CD4-positive, alpha-beta T cell treated with Interleukin-15 for 1 hour (primary cell): Measurements from ENCODE around the gene ACHE.

Experiments used
- DNase-seq: peaks from one replicate; pipeline ENCODE4 v3.0.0-alpha.2; 2020

The ACHE gene

GRCh38 chr7:100895956-100896731, 456 bp upstream of the ACHE start:
- DNase-seq: peak; percentile 52

DNA sequence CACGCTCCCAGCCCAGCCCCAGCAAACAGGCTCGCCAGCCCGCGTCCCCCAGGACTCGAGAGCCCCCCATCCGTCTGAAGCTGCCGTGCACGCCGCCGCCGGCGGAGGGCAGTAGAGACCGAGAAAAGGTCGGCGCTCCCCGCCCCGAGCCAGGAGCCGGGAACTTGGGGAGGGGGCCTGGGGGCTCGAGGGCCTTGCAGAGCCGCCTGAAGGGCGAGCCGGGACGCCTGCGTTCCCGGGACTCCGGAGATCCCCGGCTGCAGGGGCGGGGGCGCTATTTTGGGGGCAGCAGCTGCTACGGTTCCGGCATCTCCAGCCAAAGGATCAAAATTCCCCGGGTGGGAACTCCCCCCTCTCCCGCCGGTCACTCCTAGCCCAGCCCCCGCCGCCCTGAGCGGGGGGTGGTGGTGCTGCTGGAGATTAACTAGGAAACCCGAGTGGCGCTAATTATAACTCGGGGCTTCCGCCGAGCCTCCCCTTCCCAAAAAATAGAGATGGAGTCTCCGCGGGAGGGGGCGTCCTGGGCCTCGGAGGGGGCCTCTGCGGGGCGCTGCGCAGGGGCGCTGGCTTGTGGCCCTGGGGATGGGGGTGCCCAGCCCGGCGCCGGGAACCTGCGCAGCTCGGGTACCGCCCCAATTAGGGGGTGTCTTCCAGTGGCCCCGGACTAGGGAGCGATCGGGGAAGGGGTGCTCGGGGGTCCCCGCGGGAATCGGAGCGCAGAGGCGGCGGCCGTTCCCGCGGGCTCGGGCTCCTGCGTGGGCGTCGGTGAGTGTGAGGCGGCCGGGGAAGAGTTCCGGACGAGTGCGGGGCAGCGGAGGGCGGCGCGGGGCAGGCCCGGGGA, 608 bp downstream of the ACHE start:
- DNase-seq: peak; percentile 34

GRCh38 chr7:100893910-100894721, 1.6 kb downstream of the ACHE start:
- no peak for DNase-seq

DNA sequence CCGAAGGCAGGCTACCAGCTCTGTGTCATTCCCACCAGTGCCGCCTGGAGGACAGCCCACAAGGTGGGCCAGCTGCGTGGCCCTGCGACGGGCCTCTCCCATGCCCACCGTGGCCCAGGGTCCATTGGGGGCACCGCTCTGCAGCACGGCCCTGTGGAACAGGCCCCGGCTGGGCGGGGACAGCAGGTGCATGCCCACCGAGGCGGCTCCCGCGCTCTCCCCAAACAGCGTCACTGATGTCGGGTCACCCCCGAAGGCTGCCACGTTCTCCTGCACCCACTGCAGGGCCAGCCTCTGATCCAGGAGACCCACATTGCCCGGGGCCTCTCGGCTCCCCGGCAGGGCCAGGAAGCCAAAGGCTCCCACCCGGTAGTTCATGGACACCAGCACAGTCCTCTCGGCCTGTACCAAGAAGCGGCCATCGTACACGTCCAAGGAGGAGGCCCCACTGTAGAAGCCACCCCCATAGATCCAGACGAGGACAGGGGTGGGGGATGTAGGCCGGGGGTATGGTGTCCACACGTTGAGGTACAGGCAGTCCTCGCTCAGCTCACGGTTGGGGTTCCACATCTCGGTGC, 2.3 kb downstream of the ACHE start:
- DNase-seq: no peak

DNA sequence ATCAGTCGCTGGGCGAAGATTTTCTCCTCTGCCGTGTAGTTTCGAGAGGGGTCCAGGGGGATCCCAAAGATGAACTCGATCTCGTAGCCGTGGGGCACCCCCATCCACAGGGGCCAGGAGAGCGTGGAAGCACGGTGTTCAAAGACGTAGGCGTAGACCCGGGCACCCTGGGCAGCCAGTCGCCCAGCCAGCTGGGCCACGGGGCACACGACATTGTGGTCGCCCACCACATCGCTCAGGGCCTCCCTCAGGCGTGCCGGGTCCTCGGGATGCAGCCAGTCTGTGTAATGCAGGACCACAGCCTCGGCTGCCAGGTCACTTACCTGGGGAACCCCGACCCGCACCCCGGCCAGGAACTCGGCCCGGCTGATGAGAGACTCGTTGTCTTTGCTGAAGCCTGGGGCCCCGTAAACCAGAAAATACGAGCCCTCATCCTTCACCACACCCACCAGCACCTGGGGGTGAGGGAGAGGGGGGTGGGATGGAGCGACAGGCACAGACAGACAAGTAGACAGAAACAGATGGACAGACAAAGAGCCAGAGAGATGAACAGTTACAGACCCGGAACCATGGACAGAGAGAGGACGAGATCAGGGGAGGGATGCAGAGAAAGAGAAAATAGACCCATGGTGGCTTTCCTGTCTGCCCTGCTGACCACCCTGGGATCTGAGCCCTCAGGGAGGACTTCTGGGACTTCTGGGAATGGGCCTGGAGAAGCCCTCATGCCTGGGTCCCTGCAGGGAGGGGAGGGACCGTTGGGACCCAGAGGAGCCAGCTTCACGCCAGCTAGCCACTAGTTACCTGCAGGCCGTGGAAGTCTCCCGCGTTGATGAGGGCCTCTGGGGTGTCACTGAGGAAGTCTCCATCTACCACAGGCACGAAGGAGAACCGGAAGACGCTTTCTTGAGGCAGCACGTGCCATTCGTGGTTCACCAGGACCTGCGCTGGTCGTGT, 3.0 kb downstream of the ACHE start:
- no peak for DNase-seq

- DNase-seq: no peak
Measured at GRCh38 chr7:100891568-100892247, 4.0 kb downstream of the ACHE start.

- DNase-seq: no peak
Measured at GRCh38 chr7:100890653-100891567, 4.8 kb downstream of the ACHE start.

DNA sequence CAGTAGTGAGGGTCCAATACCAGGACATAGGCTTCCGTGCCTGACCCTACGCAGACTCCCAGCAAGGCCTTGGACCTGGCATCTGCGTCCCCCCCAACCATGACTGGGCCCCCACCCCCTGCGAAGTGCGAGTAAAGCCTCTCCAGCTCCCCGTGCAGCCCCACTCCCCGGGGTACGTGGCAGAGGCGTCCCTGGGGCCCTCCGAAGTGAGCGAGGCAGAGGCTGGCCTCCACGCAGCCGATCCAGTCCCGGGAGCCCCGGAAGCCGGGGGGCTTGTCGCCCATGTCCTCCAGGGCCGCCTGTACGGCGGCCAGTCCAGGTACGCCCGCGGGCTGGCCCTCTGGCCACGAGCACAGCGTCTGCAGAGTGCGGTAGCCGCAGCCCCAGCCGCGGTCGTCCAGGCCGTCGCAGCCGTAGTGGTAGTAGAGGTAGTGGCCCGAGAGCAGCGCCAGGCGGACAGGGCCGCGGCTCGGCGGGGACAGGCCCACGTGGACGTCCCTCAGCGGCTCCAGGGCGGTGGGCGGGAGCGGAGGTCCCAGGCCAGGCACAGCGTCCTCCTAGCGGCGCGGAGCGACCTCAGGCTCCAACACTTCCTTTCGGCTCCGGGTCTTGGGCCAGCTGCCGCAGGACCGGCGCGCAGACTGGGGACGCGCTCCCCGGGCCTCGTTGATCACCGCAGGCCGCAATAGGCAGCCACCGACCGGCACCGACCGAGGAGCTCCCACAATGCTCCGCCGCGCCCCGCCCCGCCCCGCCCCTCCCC, 6.5 kb downstream of the ACHE start, which contains the start of gene UFSP1:
TSS of gene UFSP1 (minus strand) at position 728 of the 763 bp plus-strand sequence. CDS start at position 284, 444 bp downstream.
- DNase-seq: no peak

DNA sequence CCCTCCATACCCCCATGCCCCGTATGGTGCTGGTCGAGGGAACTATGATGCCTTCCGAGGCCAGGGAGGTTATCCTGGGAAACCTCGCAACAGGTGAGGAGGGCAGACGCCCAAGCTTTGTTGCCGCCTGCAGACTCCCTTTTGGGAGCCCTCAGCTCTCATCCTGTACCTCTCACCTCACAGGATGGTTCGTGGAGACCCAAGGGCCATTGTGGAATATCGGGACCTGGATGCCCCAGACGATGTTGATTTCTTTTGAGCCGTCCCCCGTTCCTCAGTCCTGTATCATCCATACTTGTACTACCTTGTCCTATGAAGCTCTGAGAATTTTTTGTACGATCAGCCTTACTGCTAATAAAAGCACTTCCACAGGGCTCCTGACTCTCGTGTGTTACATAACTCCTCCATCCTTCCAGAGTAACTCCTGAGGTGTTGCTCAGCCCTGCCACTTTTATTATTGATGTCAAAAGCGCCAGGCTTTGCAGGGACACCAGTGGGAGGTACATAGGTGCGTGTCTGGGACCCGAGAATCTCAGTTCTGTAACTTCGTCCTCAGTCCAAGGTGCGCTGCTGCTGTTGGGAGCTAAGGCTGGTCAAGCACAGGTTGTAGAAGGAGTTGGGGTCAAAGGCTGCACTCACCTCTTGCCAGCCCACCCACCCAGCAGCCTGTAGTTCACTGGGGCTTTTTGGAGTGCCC, 7.2 kb downstream of the ACHE start:
- DNase-seq: no peak

- DNase-seq: peak; percentile 78
Measured at GRCh38 chr7:100887516-100888290, 8.0 kb downstream of the ACHE start.

DNA sequence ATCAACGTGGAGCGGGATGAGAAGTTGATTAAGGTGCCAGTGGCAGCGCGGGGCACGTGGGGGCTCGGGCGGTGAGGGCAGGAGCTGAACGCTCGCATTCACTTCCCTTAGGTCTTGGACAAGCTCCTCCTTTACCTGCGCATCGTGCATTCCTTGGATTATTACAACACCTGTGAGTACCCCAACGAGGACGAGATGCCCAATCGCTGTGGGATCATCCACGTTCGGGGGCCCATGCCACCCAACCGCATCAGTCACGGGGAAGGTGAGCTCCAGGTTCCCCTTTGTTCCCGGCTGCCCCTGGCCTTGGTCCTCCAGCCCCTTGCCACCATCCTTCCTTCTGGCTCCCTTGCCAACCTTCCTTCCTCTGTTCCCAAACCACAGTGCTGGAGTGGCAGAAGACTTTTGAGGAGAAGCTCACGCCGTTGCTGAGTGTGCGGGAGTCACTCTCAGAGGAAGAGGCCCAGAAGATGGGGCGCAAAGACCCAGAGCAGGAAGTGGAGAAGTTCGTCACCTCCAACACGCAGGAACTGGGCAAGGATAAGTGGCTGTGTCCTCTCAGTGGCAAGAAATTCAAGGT, 8.7 kb downstream of the ACHE start:
- no peak for DNase-seq

DNA sequence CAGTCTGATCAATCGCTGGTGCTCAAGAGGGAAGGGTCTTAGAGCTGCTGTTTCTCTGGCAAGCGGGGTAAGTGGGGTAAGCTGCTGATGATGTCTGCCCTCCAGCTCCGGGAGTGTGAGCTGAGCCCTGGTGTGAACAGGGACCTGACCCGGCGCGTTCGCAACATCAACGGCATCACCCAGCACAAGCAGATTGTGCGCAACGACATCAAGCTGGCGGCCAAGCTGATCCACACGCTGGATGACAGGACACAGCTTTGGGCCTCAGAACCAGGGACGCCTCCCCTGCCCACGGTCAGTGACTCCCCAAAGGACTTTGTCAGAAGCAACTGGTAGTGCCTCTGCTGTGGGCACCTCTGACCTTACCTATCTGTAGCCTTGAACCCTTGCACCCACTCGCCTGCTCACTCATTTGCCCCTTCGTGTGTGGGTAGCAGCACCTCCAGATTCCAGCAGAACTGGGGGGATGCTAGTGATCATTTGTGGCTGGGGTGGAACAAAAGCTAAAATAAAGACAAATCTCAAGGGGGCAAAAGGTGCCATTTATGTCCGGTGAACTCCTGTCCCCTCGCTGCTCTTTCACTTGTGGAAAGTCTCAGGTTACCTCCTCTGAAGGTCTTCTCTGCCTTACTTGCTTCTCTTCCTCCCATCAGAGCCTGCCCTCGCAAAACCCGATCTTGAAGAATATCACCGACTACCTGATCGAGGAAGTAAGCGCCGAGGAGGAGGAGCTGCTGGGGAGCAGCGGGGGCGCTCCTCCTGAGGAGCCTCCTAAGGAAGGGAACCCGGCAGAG, 9.3 kb downstream of the ACHE start:
- no peak for DNase-seq

GRCh38 chr7:100885440-100886141, 10.1 kb downstream of the ACHE start:
- DNase-seq: no peak

DNA sequence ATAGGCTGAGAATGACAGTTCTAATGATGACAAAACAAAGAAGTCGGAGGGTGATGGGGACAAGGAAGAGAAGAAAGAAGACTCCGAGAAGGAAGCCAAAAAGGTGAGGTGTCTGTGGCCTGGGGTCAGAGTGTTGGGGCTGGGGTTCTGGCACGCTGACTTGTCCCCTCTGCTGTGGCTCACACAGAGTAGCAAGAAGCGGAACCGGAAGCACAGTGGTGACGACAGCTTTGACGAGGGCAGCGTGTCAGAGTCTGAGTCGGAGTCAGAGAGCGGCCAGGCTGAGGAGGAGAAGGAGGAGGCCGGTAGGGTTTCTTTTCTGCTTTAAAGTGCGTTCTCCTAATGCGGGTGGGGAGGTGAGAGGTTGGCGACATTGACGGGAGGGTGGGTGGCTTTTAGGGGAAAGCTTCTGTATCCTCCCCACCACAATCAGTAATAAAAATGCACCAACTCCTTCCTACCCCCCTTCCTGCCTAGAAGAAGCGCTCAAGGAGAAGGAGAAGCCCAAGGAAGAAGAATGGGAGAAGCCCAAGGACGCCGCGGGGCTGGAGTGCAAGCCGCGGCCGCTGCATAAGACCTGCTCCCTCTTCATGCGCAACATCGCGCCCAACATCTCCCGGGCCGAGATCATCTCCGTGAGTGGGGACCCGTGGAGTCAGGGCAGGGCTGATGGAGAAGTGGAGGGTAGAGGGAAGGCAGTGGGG, 10.8 kb downstream of the ACHE start:
- DNase-seq: peak; percentile 67
